Breast epithelium (tissue), 3 donors: ENCODE measurements around the gene EZH2.

Experiments
- POLR2A ChIP-seq: fragments of 450-650 bp; IDR thresholded peaks from one replicate; pipeline ENCODE4 v1.6.1; 2016; ENCODE audit warnings: antibody characterized with exemption, mild to moderate bottlenecking, moderate library complexity
- POLR2AphosphoS5 ChIP-seq, 3 donors: sonication (generic); formaldehyde crosslinking; IDR thresholded peaks; one replicate each; pipeline ENCODE4 v1.6.1; 2017; ENCODE audit warnings: antibody characterized with exemption in 3 of 3
- TF ChIP-seq, protein P1 (sequence below), 3 donors: fragments of 450-650 bp; IDR thresholded peaks; one replicate each; pipeline ENCODE4 v1.5.1; 2016 to 2017; ENCODE audit warnings: antibody characterized with exemption in 3 of 3, mild to moderate bottlenecking in 3 of 3, moderate library complexity in 3 of 3

DNA sequence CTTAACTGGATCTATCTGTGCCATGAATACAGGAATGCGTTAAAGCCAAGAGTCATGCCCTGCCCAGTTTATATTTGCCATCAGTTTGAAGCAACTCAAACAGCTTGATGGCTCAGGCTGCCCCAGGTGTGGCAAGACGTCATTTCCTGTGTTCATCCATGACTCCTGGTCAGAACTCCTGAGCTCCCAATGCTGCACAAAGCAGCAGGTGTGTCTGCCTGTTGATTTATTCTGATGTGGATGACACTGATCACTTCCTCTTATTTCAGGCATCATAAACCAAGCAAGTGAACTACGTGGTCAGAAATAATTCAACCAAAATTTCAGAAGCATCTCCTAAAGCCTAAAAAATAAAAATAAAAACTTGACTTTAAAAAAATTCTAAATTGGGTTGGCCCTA, 68.5 kb downstream of the EZH2 start:
- TF ChIP-seq POLR2AphosphoS5 (IDR thresholded peaks at IDR 0.05): no peak
- TF ChIP-seq, protein P1, sequence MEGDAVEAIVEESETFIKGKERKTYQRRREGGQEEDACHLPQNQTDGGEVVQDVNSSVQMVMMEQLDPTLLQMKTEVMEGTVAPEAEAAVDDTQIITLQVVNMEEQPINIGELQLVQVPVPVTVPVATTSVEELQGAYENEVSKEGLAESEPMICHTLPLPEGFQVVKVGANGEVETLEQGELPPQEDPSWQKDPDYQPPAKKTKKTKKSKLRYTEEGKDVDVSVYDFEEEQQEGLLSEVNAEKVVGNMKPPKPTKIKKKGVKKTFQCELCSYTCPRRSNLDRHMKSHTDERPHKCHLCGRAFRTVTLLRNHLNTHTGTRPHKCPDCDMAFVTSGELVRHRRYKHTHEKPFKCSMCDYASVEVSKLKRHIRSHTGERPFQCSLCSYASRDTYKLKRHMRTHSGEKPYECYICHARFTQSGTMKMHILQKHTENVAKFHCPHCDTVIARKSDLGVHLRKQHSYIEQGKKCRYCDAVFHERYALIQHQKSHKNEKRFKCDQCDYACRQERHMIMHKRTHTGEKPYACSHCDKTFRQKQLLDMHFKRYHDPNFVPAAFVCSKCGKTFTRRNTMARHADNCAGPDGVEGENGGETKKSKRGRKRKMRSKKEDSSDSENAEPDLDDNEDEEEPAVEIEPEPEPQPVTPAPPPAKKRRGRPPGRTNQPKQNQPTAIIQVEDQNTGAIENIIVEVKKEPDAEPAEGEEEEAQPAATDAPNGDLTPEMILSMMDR (IDR thresholded peaks at IDR 0.05): no peak
- no peak for TF ChIP-seq POLR2A
